GM18508 (cell line): ENCODE measurements around the gene PPP1R1B.

Source experiments
- ATAC-seq: cut with Tn5 transposase; IDR thresholded peaks from one replicate; pipeline ENCODE4 v1.9.1; 2021; ENCODE audit warnings: moderate number of reproducible peaks; ENCODE audit not compliant: insufficient read depth, unreplicated experiment

Gene PPP1R1B

GRCh38 chr17:39614545-39615157 lies 12.1 kb upstream of the PPP1R1B start:
- no peak for ATAC-seq

GRCh38 chr17:39615434-39615833 lies 11.3 kb upstream of the PPP1R1B start:
- ATAC-seq: no peak

GRCh38 chr17:39617100-39617445 lies 9.7 kb upstream of the PPP1R1B start:
- no peak for ATAC-seq

GRCh38 chr17:39617446-39618245 lies 9.1 kb upstream of the PPP1R1B start:
- ATAC-seq: no peak

- ATAC-seq: no peak
Observed at GRCh38 chr17:39618246-39618913, 8.4 kb upstream of the PPP1R1B start.

- ATAC-seq: no peak
Observed at GRCh38 chr17:39618956-39619785, 7.6 kb upstream of the PPP1R1B start.

GRCh38 chr17:39619786-39620101 lies 7.0 kb upstream of the PPP1R1B start:
- no peak for ATAC-seq

GRCh38 chr17:39621523-39622379 lies 5.0 kb upstream of the PPP1R1B start:
- ATAC-seq: no peak

- no peak for ATAC-seq
Observed at GRCh38 chr17:39622380-39623006, 4.3 kb upstream of the PPP1R1B start.

GRCh38 chr17:39623356-39623950 lies 3.3 kb upstream of the PPP1R1B start:
- ATAC-seq: no peak

- no peak for ATAC-seq
Observed at GRCh38 chr17:39624313-39624712, 2.4 kb upstream of the PPP1R1B start.

GRCh38 chr17:39625198-39625785 lies 1.5 kb upstream of the PPP1R1B start:
- ATAC-seq: no peak

- ATAC-seq: no peak
Observed at GRCh38 chr17:39627047-39627711, 427 bp downstream of the PPP1R1B start.

GRCh38 chr17:39627712-39628516 lies 1.2 kb downstream of the PPP1R1B start:
- ATAC-seq: no peak

GRCh38 chr17:39628655-39629493 lies 2.1 kb downstream of the PPP1R1B start:
- no peak for ATAC-seq

GRCh38 chr17:39629494-39629880 lies 2.7 kb downstream of the PPP1R1B start:
- ATAC-seq: no peak

GRCh38 chr17:39629898-39630297 lies 3.1 kb downstream of the PPP1R1B start:
- ATAC-seq: no peak
